GM19438 (cell line): ENCODE results near the gene NT5C1A.

Experiments used
- ATAC-seq: cut with Tn5 transposase; IDR thresholded peaks from one replicate; pipeline ENCODE4 v1.9.1; 2021; ENCODE audit warnings: low read depth; ENCODE audit not compliant: unreplicated experiment

The NT5C1A gene

DNA sequence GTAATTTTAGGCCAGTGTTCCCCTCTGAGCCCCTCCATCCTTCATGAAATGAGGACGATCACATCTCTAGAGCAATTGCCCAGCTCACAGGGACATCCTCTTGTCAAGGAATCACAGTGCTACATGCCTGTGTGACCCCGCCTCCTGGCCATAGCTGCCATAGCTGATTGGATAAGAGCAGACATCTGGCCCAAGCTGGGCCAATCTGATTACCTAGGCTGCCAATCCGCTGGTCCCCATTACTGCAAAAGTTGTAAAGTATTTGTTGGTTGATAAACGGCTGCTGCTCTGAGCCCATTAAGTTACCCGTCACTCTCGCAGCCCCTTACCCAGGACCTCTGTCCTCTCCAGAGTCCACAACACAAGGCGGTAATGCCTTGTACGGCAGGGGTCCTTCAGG, 8.3 kb downstream of the NT5C1A start:
- ATAC-seq: no peak

GRCh38 chr1:39662861-39663260, 9.0 kb downstream of the NT5C1A start:
- no peak for ATAC-seq

GRCh38 chr1:39659538-39659937, 12.4 kb downstream of the NT5C1A start:
- ATAC-seq: no peak

- ATAC-seq: no peak
Measured at GRCh38 chr1:39659110-39659509, 12.8 kb downstream of the NT5C1A start.

- ATAC-seq: no peak
Measured at GRCh38 chr1:39657923-39658485, 13.9 kb downstream of the NT5C1A start.

DNA sequence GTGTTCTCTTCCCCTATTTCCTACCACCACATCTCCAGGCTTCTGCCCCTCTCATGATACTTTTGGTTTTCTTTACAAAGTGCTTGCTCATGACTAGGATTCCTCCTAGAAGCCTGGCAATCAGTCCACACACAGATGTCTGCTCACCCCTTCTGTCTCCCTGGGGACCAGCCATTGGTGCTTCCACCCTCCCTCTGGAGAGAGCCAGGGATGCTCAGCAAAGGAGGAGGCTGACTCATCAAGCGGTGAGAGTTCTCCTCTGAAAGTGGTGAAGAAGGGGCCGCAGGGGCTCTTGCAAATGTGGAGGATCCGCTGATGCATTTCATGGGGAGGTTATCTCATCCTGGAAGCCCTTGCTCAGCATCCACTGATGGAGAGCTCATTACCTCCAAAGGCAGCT, 14.5 kb downstream of the NT5C1A start:
- ATAC-seq: no peak

DNA sequence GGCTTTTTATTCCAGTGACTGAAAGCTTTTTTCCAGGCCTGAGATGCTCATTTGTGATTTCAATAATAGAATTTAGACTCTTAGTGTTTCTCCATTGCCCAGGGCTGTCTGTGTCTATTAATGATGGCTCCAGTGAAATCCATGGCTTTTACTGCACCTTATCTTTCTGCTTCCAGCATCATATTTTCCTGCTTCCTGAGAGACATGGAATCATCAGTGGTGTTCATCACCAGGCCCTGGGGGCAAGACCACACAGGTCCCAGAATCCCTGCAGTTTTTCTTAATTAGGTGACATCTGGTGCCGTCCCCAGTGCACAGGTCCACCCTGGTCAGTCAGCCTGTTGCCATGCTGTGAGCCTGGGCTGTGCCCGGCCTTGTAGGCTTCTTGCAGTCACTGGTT, 15.5 kb downstream of the NT5C1A start:
- ATAC-seq: no peak

DNA sequence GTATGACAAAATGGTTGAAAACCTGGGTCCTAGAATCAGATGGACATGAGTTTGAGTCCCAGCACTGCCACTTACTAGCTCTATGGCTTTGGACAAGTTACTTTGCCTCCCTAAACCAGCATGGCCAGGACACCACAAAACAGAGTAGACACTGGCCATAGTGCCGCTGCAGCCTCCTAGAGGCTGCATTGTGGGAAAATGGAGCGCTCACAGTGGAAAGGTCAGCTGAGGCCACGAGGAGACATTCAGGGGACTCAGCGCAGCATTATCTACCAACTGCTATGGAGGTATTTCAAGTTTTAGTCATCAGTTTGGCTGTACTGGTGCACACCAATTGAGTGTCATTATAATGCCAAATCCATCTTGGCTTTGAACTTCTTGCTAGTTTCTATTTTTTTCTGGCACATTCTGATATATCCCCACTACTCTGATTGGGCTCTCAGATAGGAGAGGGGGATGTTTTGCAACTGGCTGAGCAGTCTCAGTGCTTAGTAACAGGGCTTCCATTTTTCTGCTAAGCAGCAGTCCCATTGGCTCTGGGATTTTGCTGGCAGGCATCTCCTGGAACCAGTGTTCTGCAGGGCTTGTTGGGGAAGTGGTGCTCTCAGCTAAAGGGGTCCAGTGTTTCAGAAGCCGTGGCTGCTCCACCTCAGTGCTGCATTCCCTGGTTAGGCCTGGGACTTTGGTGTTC, 16.2 kb downstream of the NT5C1A start:
- ATAC-seq: no peak

- no peak for ATAC-seq
Measured at GRCh38 chr1:39654291-39654690, 17.6 kb downstream of the NT5C1A start.

GRCh38 chr1:39653546-39654031, 18.3 kb downstream of the NT5C1A start:
- ATAC-seq: no peak

GRCh38 chr1:39652554-39652953, 19.4 kb downstream of the NT5C1A start:
- no peak for ATAC-seq

- no peak for ATAC-seq
Measured at GRCh38 chr1:39652105-39652504, 19.8 kb downstream of the NT5C1A start.

- no peak for ATAC-seq
Measured at GRCh38 chr1:39650431-39650830, 21.5 kb downstream of the NT5C1A start.

- no peak for ATAC-seq
Measured at GRCh38 chr1:39649636-39650185, 22.2 kb downstream of the NT5C1A start.

- ATAC-seq: no peak
Measured at GRCh38 chr1:39648496-39648895, 23.4 kb downstream of the NT5C1A start.

DNA sequence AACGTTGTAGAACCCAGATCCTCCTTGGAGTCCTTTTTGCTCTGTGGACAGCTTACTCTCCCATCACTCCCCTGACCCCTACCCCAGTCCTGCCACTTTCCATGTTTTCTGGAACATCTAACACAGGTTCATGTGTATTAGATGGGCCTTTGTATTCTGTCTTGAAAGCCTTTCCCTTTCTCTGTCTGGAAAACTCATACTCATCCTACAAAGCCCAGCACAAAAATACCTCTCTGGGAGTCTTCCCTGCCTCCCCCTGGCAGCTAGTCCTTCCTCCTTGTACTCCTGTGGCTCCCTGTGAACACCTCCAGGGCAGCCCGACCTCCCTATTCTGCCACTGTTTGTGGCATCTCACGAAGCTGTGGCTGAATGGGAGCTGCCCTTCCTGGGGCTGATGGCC, 24.7 kb downstream of the NT5C1A start:
- ATAC-seq: no peak

GRCh38 chr1:39646232-39647081, 25.4 kb downstream of the NT5C1A start:
- no peak for ATAC-seq

- no peak for ATAC-seq
Measured at GRCh38 chr1:39645411-39646043, 26.4 kb downstream of the NT5C1A start.

GRCh38 chr1:39643705-39644104, 28.2 kb downstream of the NT5C1A start:
- no peak for ATAC-seq

- ATAC-seq: no peak
Measured at GRCh38 chr1:39642796-39643195, 29.1 kb downstream of the NT5C1A start.

- no peak for ATAC-seq
Measured at GRCh38 chr1:39640861-39641260, 31.0 kb downstream of the NT5C1A start.
